ENCODE measurements around the gene NNAT.
"Not testable (repeated sequence)": the region's sequence is repeated elsewhere in the genome, so short reads cannot be mapped to it uniquely, and the experiment has no call there.

NNAT gene

DNA sequence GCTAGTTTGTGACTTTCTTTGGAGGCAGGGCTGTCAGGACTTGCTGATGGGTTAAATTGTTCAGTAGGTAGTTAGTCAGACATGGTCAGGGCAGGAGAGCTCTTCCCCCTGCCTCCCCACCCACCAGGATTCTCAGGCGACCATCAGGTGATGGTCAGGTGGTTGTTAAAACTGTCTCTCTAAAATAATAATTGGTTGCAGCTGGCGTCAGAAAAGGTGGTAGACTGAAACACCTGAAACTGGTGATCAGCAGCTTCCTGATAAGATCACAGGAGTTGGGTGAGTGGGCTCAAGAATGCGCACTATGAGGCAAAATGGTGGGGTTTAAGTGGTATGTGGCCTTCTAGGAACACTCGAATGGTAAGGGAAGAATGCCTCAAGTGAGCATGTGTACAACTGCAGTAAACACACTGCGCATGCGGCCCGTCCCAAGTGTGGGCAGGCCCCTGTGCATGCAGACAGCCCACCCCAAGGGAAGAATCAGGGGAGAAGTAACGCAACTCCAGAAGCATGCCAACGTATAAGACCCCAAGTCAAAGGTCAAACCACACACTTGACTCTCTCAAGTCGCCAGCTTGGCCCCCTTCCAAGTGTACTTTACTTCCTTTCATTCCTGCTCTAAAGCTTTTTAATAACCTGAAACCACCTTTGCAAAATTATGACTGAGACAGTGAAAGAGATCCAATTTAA, 14.5 kb downstream of the NNAT start:
- TF ChIP-seq POLR2A (IDR thresholded peaks at IDR 0.05; ENCODE audit: low read depth, low read length), result no peak
- no peak for TF ChIP-seq POLR2AphosphoS5 (IDR thresholded peaks at IDR 0.05; ENCODE audit: low read depth, low read length)
- TF ChIP-seq TAF1 (IDR thresholded peaks at IDR 0.05; ENCODE audit: borderline replicate concordance, low read depth, low read length), result no peak
- DNase-seq (ENCODE audit: insufficient read length) (no peak), FAIRE-seq (no peak)

DNA sequence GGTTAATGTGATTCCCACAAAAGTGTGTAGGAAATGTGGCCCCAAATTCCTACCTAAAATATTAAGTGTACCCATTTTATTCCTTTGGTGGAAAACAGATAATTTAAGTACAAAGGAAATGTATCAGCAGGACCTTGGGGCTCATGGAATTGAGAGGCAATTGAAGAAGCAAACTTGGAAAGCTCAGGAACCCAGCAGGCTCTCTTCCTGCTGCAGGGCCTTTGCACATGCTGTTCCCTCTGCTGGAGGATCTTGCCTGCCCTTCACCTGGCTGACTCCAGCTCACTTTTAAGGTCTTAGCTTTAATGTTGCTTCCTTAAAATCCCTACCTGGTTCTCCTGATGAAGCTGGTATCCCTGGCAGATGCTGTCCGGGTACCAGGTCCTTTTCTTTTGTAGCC, 16.5 kb downstream of the NNAT start:
- TF ChIP-seq POLR2A (IDR thresholded peaks at IDR 0.05; ENCODE audit: low read depth, low read length) (no peak), TAF1 (IDR thresholded peaks at IDR 0.05; ENCODE audit: borderline replicate concordance, low read depth, low read length) (no peak), POLR2AphosphoS5 (IDR thresholded peaks at IDR 0.05; ENCODE audit: low read depth, low read length) (no peak)
- FAIRE-seq (no peak), DNase-seq (ENCODE audit: insufficient read length) (no peak)

DNA sequence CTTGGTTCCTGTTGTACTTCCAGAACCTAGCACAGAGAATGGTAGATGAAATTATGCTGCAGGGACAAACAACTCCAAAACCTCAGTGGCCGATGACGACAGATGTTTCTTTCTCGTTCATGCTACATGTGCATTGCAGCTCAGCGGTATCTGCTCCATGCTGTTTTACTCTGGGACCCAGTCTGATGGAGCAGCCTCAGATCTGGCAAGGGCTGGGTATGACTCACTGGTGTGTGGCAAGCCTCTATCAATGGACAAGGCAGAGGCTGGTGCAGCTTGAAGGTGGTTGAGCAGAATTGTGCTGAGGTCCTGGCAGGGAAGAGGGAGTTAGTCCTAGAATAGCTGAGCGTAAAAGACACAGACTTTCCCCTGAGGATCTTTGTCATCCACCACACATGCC, 17.0 kb downstream of the NNAT start:
- TF ChIP-seq POLR2AphosphoS5 (IDR thresholded peaks at IDR 0.05; ENCODE audit: low read depth, low read length) (no peak), POLR2A (IDR thresholded peaks at IDR 0.05; ENCODE audit: low read depth, low read length) (no peak)
- FAIRE-seq, result no peak
- DNase-seq (ENCODE audit: insufficient read length), result no peak

DNA sequence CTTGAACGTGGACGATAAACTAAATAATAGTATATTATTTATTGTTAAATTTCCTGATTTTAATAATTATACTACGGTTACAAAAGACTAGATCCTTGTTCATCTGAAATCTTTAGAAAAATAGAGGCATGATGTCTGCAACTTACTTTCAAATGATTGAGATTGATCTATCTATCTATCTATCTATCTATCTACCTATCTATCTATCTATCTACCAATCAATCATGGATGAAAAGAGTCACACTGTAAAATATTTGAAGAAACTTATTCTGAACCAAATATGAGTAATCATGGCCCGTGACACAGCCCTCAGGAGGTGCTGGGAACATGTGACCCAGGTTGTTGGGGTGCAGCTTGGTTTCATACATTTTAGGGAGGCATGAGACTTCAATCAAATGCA, 18.4 kb downstream of the NNAT start:
- FAIRE-seq (no peak), DNase-seq (ENCODE audit: insufficient read length) (no peak)
- TF ChIP-seq POLR2A (IDR thresholded peaks at IDR 0.05; ENCODE audit: low read depth, low read length), result no peak
- TF ChIP-seq POLR2AphosphoS5 (IDR thresholded peaks at IDR 0.05; ENCODE audit: low read depth, low read length), result no peak
- TF ChIP-seq TAF1 (IDR thresholded peaks at IDR 0.05; ENCODE audit: borderline replicate concordance, low read depth, low read length), result no peak

DNA sequence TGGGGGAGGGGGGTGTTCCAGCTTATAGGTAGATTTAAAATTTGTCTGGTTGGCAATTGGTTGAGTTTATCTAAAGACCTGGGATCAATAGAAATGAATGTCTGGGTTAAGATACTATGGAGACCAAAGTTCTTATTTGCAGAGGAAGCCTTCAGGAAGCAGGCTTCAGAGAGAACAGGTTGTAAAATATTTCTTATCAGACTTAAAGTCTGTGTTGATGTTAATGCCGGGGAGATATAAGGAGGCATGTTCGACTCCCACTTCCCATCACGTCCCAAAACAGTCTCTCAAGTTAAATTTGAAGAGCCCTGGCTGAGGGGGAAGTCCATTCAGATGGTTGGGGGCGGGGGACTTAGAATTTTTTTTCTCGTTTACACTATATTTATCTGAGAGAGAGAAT, 19.0 kb downstream of the NNAT start:
- FAIRE-seq, result no peak
- no peak for DNase-seq (ENCODE audit: insufficient read length)
- TF ChIP-seq POLR2AphosphoS5 (IDR thresholded peaks at IDR 0.05; ENCODE audit: low read depth, low read length), result no peak
- no peak for TF ChIP-seq POLR2A (IDR thresholded peaks at IDR 0.05; ENCODE audit: low read depth, low read length)

DNA sequence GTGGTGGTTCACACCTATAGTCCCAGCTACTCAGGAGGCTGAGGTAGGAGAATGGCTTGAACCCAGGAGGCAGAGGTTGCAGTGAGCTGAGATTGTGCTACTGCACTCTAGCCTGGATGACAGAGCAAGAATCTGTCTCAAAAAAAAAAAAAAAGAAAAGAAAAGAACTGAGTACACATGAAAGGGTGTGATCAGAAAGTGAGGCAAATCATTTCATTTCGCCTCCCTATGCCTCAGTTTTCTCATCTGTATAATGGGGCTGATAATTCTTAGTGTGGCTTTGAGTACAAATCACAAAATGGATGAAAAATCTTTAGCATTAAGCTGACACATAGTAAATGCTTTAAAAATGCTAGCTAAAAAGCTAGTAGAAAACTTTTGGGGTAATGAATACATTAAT, 19.8 kb downstream of the NNAT start:
- not testable (repeated sequence) for DNase-seq (ENCODE audit: insufficient read length); FAIRE-seq

DNA sequence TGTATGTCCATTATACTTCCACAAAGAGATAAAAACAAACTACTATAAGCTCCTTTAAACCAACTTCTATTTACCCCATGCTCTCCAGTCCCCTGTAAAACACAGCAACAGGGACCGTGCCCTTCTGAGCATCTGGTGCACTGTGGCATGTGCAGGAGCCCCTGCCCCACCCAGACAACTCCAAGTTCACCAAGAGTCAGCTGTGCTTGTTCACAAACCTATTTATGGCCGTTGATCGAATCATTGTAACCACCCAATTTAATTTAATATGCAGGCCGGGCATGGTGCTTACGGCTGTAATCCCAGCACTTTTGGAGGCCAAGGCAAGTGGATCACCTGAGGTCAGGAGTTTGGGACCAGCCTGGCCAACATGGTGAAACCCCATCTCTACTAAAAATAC, 20.3 kb downstream of the NNAT start:
- TF ChIP-seq POLR2A (IDR thresholded peaks at IDR 0.05; ENCODE audit: low read depth, low read length) (no peak), POLR2AphosphoS5 (IDR thresholded peaks at IDR 0.05; ENCODE audit: low read depth, low read length) (no peak), TAF1 (IDR thresholded peaks at IDR 0.05; ENCODE audit: borderline replicate concordance, low read depth, low read length) (no peak)
- no peak for FAIRE-seq
- DNase-seq (ENCODE audit: insufficient read length), result no peak

DNA sequence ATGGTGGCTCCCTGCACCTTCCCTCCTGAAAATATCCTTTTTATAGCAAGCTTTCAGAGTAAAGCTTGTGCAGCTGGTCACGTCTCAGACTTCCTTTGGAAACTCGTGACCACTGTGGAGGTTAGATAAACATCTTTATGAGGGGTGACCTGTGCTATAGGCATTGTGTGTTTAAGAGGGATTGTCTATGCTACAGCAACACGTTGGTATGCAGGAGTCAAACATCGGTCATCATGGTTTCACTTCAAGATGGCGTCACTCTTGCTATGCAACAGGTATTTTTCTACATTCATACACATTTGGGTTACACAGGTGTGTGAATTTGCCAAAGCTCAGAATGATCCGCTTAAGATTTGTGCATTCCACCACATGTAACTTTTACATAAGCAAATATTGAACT, 21.2 kb downstream of the NNAT start:
- TF ChIP-seq TAF1 (IDR thresholded peaks at IDR 0.05; ENCODE audit: borderline replicate concordance, low read depth, low read length) (no peak), POLR2AphosphoS5 (IDR thresholded peaks at IDR 0.05; ENCODE audit: low read depth, low read length) (no peak), POLR2A (IDR thresholded peaks at IDR 0.05; ENCODE audit: low read depth, low read length) (no peak)
- DNase-seq (ENCODE audit: insufficient read length) (no peak), FAIRE-seq (no peak)

DNA sequence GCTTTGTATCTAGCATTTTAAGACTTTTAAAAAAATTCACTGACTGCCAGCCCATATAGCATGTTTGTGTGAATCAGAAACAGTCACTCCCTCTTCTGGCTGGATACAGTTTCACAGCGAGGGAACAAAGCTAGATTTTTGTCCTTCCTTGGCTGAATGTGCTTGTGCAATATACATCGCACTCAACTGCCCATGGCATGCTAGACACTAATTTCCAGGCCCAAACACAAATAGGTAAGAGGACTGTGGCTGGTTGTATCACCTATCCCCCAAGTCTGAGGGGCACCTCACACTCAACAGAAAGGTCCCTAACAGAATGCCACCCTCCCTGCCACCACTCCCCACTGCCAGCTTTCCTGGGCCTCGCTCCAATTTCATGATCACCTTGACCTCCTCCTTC, 22.8 kb downstream of the NNAT start:
- FAIRE-seq, result no peak
- no peak for DNase-seq (ENCODE audit: insufficient read length)
- no peak for TF ChIP-seq POLR2A (IDR thresholded peaks at IDR 0.05; ENCODE audit: low read depth, low read length)
- no peak for TF ChIP-seq POLR2AphosphoS5 (IDR thresholded peaks at IDR 0.05; ENCODE audit: low read depth, low read length)
- TF ChIP-seq TAF1 (IDR thresholded peaks at IDR 0.05; ENCODE audit: borderline replicate concordance, low read depth, low read length), result no peak

DNA sequence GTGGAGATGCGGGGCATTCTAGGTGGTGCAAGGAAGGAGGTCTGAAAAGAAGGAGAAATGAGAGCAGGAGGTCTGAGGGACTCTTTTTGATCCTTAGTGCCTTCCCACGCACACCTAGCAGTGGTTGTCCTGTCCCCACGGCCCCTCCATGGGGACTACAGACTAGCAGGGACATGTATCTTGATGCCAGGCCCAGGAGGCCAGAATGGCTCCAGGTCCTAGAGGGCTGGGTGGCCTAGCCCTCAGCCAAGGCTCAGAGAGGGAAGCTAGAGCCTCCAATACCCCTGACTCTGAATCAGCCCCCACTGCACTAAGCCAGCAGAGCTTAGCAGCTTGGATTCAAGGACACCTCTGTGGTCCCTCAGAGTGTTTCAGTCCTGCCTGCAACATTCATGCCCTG, 23.3 kb downstream of the NNAT start:
- TF ChIP-seq TAF1 (IDR thresholded peaks at IDR 0.05; ENCODE audit: borderline replicate concordance, low read depth, low read length) (no peak), POLR2AphosphoS5 (IDR thresholded peaks at IDR 0.05; ENCODE audit: low read depth, low read length) (no peak), POLR2A (IDR thresholded peaks at IDR 0.05; ENCODE audit: low read depth, low read length) (no peak)
- DNase-seq (ENCODE audit: insufficient read length) (no peak), FAIRE-seq (no peak)

DNA sequence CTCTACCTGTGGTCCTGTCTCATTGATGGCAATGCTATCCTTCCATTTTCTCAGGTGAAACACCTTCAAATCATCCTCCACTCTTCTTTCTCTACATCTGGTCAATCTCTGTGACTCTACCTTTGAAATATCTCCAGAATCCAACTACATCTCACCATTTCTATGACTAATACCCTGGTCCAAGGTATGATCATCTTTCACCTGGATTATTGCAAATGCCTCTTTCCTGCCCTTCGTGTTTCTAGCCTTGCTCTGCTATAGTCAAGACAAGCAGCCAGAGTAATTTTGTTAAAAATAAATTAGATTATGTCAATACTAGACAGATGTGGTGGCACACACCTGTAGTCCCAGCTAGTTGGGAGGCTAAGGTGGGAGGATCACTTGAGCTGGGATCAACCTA, 24.5 kb downstream of the NNAT start:
- DNase-seq (ENCODE audit: insufficient read length), result no peak
- no peak for FAIRE-seq
- TF ChIP-seq TAF1 (IDR thresholded peaks at IDR 0.05; ENCODE audit: borderline replicate concordance, low read depth, low read length), result no peak
- TF ChIP-seq POLR2AphosphoS5 (IDR thresholded peaks at IDR 0.05; ENCODE audit: low read depth, low read length), result no peak
- TF ChIP-seq POLR2A (IDR thresholded peaks at IDR 0.05; ENCODE audit: low read depth, low read length), result no peak

DNA sequence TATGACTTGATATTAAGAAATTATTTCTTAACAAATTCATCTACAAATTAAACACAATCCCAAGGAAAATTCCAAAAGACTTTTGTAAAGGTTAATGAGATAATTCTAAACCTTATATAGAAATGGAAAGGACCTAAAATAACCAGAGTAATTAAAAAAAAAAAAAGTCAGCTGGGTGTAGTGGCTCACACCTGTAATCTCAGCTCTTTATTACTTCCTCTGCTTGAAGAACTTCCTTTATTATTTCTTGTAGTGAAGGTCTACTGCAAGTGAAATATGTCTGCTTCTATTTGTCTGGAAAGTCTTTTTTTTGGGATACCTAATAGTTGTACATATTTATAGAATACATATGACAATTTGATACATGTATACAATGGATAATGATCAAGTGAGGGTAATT, 26.9 kb downstream of the NNAT start:
- TF ChIP-seq POLR2AphosphoS5 (IDR thresholded peaks at IDR 0.05; ENCODE audit: low read depth, low read length) (no peak), TAF1 (IDR thresholded peaks at IDR 0.05; ENCODE audit: borderline replicate concordance, low read depth, low read length) (no peak), POLR2A (IDR thresholded peaks at IDR 0.05; ENCODE audit: low read depth, low read length) (no peak)
- DNase-seq (ENCODE audit: insufficient read length), result no peak
- no peak for FAIRE-seq

DNA sequence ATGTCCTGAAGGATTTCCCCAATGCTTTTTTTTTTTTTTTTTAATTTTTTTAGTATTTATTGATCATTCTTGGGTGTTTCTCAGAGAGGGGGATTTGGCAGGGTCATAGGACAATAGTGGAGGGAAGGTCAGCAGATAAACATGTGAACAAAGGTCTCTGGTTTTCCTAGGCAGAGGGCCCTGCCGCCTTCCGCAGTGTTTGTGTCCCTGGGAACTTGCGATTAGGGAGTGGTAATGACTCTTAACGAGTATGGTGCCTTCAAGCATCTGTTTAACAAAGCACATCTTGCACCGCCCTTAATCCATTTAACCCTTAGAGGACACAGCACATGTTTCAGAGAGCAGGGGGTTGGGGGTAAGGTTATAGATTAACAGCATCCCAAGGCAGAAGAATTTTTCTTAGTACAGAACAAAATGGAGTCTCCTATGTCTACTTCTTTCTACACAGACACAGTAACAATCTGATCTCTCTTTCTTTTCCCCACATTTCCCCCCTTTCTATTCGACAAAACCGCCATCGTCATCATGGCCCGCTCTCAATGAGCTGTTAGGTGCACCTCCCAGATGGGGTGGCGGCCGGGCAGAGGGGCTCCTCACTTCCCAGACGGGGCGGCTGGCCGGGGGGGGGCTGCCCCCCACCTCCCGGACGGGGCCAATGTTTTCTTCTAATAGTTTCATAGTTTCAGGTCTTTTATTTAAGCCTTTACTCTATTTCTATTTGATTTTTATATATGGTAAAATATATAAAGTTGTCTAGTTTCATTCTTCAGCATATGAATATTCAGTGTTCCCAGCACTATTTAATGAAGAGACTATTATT, 29.3 kb downstream of the NNAT start:
- FAIRE-seq; DNase-seq (ENCODE audit: insufficient read length): not testable (repeated sequence)

DNA sequence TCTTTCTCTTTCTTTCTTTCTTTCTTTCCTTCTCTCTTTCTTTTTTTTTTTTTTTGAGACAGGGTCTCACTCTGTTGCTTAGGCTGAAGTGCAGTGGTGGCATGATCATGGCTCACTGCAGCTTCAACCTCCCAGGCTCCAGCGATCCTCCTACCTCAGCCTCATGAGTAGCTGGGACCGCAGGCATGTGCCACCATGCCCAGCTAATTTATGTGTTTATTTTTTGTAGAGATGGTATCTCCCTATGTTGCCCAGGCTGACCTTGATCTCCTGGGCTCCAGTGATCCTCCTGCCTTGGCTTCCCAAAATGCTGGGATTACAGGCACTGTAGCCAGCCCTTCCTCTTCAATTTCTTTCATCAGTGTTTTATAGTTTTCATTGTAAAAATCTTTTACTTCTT, 30.6 kb downstream of the NNAT start:
- DNase-seq (ENCODE audit: insufficient read length); FAIRE-seq: not testable (repeated sequence)

All from GM12892 (cell line).